Adrenal gland (tissue), 12 donors: ENCODE results near the gene BORCS6. TPM values are rescaled to one million over a fixed set of nuclear protein-coding genes. Genes with fewer than 3 reads are reported as not detected.

ENCODE experiments used
- DNase-seq, 7 donors: peaks; one replicate each; pipeline ENCODE4 v3.0.0-alpha.2; 2019 to 2020
- H3K27ac ChIP-seq, 5 donors: fragments of 200-600 bp; sonication (generic) in 4 of 5; 1 replicate in 3 of 5; 2 replicates in 2 of 5; pipeline versions ENCODE4 v1.5.1 to v1.8.0; 2016 to 2020; ENCODE audit warnings: mild to moderate bottlenecking in 1 of 5
- H3K27me3 ChIP-seq: fragments of 200-600 bp; 2 replicates; pipeline ENCODE4 v1.8.0; 2021
- H3K36me3 ChIP-seq, 2 donors: fragments of 200-600 bp; replicated peaks in 1 of 2; 1 replicate in 1 of 2; 2 replicates in 1 of 2; pipeline versions ENCODE4 v1.5.1 to v1.8.0; 2018 to 2022
- H3K4me1 ChIP-seq, 2 donors: fragments of 200-600 bp; replicated peaks in 1 of 2; 1 replicate in 1 of 2; 2 replicates in 1 of 2; pipeline versions ENCODE4 v1.5.1 to v1.8.0; 2018 to 2021
- H3K4me3 ChIP-seq, 4 donors: fragments of 200-600 bp; sonication (generic) in 3 of 4; one replicate each; pipeline ENCODE4 v1.5.1; 2016 to 2018
- H3K9me3 ChIP-seq, 3 donors: fragments of 200-600 bp; sonication (generic) in 1 of 3; replicated peaks in 1 of 3; 1 replicate in 2 of 3; 2 replicates in 1 of 3; pipeline versions ENCODE4 v1.5.1 to v1.8.0; 2016 to 2021
- CTCF ChIP-seq, 6 experiments: fragments of 450-650 bp in 4 of 6; fragments of 200-600 bp in 2 of 6; sonication (generic) in 1 of 6; IDR thresholded peaks; 1 replicate in 5 of 6; 2 replicates in 1 of 6; pipeline versions ENCODE4 v1.5.1 to v1.8.0; 2016 to 2021; ENCODE audit warnings: antibody characterized with exemption in 6 of 6, mild to moderate bottlenecking in 2 of 6, moderate library complexity in 1 of 6
- POLR2A ChIP-seq, 2 donors: fragments of 450-650 bp; IDR thresholded peaks; one replicate each; pipeline ENCODE4 v1.6.1; 2017; ENCODE audit warnings: antibody characterized with exemption in 2 of 2, mild to moderate bottlenecking in 2 of 2, moderate library complexity in 1 of 2
- WGBS, 4 donors: extraction: QIAGEN DNeasy Blood & Tissue Kit in 2 of 4; methylation state at CpG; one replicate each; pipeline versions ENCODE4 v1.1.5 to v1.1.7; 2013 to 2017; 5-methylcytosine and 5-hydroxymethylcytosine counted together
- intact Hi-C, 2 donors: fragments of 100-400 bp; cut with DNase I; formaldehyde crosslinking; loops; one replicate each; pipeline versions ENCODE4 v1.14.1 to v1.15.0; 2022 to 2023
- polyA plus RNA-seq, 3 donors: library from polyadenylated mRNA; stranded (reverse); fragments of 200-250 nt in 2 of 3; fragments of 350-450 nt in 1 of 3; fragmentation: Illumina TruSeq in 1 of 3; extraction: RNeasy Lipid Tissue Mini Kit (QIAGEN cat#74804) in 1 of 3; gene quantifications; one replicate each; pipeline ENCODE4 v1.2.3, GENCODE V29; 2013 to 2014
- total RNA-seq, 9 donors: library from RNA; depleted of rRNA in 4 of 9; stranded (reverse); fragments of >200 nt in 4 of 9; fragments of 120-200 nt in 1 of 9; fragmentation: NEBNext Ultra II Directional in 1 of 9; extraction: Animal tissue kit (Norgen Biotek cat#: 25700) in 1 of 9; gene quantifications; one replicate each; pipeline versions ENCODE4 v1.1.0 to v1.2.4, GENCODE V29; 2013 to 2023
- donor health status: healthy with polysubstance abuse.
- donor health status: Bipolar disorder and iron deficiency.
- donor health status: DM: yes; HTN: yes; CAD: no.
- donor health status: DM: no; HTN: no; CAD: no.
- donor health status: DM: no; HTN: no; CAD: no.
- donor health status: DM: yes; HTN: yes; CAD: no.

BORCS6 gene
- total and polyA plus RNA-seq, 12 donors = 3.3 to 29.7 (median 12.3) TPM

GRCh38 chr17:8160741-8161221 is 29.2 kb downstream of the BORCS6 start:
- DNase-seq = no peak
- no peaks in the 10 kb centered on the region for H3K9me3 ChIP-seq
- no peak overlapping the region for H3K4me3 ChIP-seq
- peaks cover 36 to 48% of the 10 kb centered on the region in 2 donors for H3K4me1 ChIP-seq
- 50 to 61% (median 51%) methylated on average over 5 of the region's 5 CpGs for WGBS, 4 donors
- intact Hi-C loops = no loop called here
- TF ChIP-seq POLR2A (IDR thresholded peaks at IDR 0.05) (no peak), CTCF (IDR thresholded peaks at IDR 0.05) (no peak)
- peak overlapping the region; percentile 35 to 100 (median 55) for H3K27ac ChIP-seq
- peaks cover 0 to 20% of the 10 kb centered on the region in 2 donors for H3K36me3 ChIP-seq
- H3K27me3 ChIP-seq = no peaks in the 10 kb centered on the region

- intact Hi-C loops = no loop called here
- no peak for DNase-seq
- 51 to 59% (median 52%) methylated on average over 3 to 4 of the region's 4 CpGs for WGBS, 4 donors
- Histone ChIP-seq H3K4me1 (peaks cover 36 to 48% of the 10 kb centered on the region in 2 donors), H3K4me3 (no peak overlapping the region), H3K27me3 (no peaks in the 10 kb centered on the region), H3K9me3 (no peaks in the 10 kb centered on the region), H3K27ac (peak overlapping the region in 3 of 5 donors; percentile 16 to 100 (median 29)), H3K36me3 (peaks cover 0 to 20% of the 10 kb centered on the region in 2 donors)
- TF ChIP-seq POLR2A (IDR thresholded peaks at IDR 0.05) = no peak
- TF ChIP-seq CTCF (IDR thresholded peaks at IDR 0.05) = no peak
Observed at GRCh38 chr17:8160224-8160577, 29.8 kb downstream of the BORCS6 start.

GRCh38 chr17:8159459-8160223 is 30.3 kb downstream of the BORCS6 start:
- Histone ChIP-seq H3K4me1 (peaks cover 32 to 42% of the 10 kb centered on the region in 2 donors), H3K4me3 (no peak overlapping the region), H3K27ac (peak overlapping the region in 4 of 5 donors; percentile 29 to 100 (median 74)), H3K27me3 (no peaks in the 10 kb centered on the region), H3K9me3 (no peaks in the 10 kb centered on the region), H3K36me3 (peaks cover 0 to 20% of the 10 kb centered on the region in 2 donors)
- TF ChIP-seq CTCF (IDR thresholded peaks at IDR 0.05) = no peak
- TF ChIP-seq POLR2A (IDR thresholded peaks at IDR 0.05) = no peak
- 67 to 77% (median 71%) methylated on average over 4 of the region's 4 CpGs for WGBS, 4 donors
- intact Hi-C loops = no loop called here
- DNase-seq = peak in 2 of 7 donors; percentile 36 to 38

GRCh38 chr17:8159032-8159400 is 31.0 kb downstream of the BORCS6 start:
- 56 to 63% (median 59%) methylated on average over 3 of the region's 3 CpGs for WGBS, 4 donors
- H3K27ac ChIP-seq = peak overlapping the region in 3 of 5 donors; percentile 97 to 100 (median 99)
- intact Hi-C loops = no loop called here
- no peak overlapping the region for H3K4me3 ChIP-seq
- no peaks in the 10 kb centered on the region for H3K9me3 ChIP-seq
- H3K4me1 ChIP-seq = peaks cover 26 to 36% of the 10 kb centered on the region in 2 donors
- H3K36me3 ChIP-seq = peaks cover 0 to 20% of the 10 kb centered on the region in 2 donors
- H3K27me3 ChIP-seq = no peaks in the 10 kb centered on the region
- TF ChIP-seq POLR2A (IDR thresholded peaks at IDR 0.05) = no peak
- TF ChIP-seq CTCF (IDR thresholded peaks at IDR 0.05) = no peak
- no peak for DNase-seq
